WI38 (cell line): ENCODE results near the gene GPC5.

Source experiments
- H3K4me3 ChIP-seq: 2 replicates; pipeline ENCODE4 v1.5.1; 2011; ENCODE audit warnings: low read depth, mild to moderate bottlenecking, control low read depth, low read length
- TF ChIP-seq, protein P1 (sequence below): IDR thresholded peaks from 2 replicates; pipeline ENCODE4 v1.5.1; 2012; ENCODE audit warnings: low read depth, mild to moderate bottlenecking, control low read depth, low read length

The GPC5 gene

GRCh38 chr13:92590503-92590908 lies 1192.1 kb downstream of the GPC5 start:
- no peak overlapping the region for H3K4me3 ChIP-seq

DNA sequence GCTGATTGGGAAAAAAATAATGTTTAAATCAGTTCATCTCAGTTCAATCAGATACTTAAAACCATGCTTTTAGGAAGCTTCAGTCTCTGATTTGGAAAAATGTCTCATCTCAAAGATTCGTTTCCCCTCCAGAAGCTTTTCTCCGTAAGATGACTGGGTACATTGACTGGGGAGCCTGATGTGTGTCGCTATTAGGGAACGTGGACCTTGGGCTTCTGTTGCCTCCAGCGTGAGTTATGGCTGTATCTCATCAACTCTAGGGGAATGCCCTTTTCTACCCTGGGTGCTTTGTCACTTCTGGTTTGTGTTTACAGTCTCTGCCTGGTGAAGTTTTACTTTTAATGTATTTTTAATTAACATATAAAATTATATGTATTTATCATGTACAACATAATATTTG lies 1192.7 kb downstream of the GPC5 start:
- TF ChIP-seq, protein P1, sequence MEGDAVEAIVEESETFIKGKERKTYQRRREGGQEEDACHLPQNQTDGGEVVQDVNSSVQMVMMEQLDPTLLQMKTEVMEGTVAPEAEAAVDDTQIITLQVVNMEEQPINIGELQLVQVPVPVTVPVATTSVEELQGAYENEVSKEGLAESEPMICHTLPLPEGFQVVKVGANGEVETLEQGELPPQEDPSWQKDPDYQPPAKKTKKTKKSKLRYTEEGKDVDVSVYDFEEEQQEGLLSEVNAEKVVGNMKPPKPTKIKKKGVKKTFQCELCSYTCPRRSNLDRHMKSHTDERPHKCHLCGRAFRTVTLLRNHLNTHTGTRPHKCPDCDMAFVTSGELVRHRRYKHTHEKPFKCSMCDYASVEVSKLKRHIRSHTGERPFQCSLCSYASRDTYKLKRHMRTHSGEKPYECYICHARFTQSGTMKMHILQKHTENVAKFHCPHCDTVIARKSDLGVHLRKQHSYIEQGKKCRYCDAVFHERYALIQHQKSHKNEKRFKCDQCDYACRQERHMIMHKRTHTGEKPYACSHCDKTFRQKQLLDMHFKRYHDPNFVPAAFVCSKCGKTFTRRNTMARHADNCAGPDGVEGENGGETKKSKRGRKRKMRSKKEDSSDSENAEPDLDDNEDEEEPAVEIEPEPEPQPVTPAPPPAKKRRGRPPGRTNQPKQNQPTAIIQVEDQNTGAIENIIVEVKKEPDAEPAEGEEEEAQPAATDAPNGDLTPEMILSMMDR, result no peak
- no peak overlapping the region for H3K4me3 ChIP-seq

More at GRCh38 chr13:92590503-92590908, 1192.1 kb downstream of the GPC5 start:
- TF ChIP-seq, protein P1, result no peak

DNA sequence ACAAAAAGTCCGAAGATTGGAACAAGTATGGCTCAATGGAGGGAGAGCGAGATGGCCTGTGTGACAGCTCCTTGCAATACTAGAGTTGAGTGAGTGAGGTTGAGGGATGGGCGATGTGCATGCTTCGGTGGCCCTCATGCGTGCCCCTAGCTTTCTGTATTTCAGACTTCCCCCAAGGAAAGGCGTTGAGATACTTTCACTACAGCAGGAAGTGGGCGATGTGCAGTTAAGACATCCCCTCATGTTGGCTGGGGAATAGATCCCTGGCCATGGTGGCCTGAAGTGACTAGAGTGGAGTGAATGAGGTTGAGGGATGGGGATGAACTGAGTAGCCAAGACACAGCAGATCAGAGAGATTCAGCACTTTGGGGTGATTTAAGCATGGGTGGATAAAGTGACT lies 1194.3 kb downstream of the GPC5 start:
- H3K4me3 ChIP-seq, result no peak overlapping the region
- TF ChIP-seq, protein P1, result no peak

- no peak overlapping the region for H3K4me3 ChIP-seq
- TF ChIP-seq, protein P1, result no peak
Observed at GRCh38 chr13:92602560-92602959, 1204.1 kb downstream of the GPC5 start.

GRCh38 chr13:92609376-92609775 lies 1211.0 kb downstream of the GPC5 start:
- TF ChIP-seq, protein P1, result no peak
- no peak overlapping the region for H3K4me3 ChIP-seq

GRCh38 chr13:92612892-92613291 lies 1214.5 kb downstream of the GPC5 start:
- H3K4me3 ChIP-seq, result no peak overlapping the region
- TF ChIP-seq, protein P1, result no peak

DNA sequence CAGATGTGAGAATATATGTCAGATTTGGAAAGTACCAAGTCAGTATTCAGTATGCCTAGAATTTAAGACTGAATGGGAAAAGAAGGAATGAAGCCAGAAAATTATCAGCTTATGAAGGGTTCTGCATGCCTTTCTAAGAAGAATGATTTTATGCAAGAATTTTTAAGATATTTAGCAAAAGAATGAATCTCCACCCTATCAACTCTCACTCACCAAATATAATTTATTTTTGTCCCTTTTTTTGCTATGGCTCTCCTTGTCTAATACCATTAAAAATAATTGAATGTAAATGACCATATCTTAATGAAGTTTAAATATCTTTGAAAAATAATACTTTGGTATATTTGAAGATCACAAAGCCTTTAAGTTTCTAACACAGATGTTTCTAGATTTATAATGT lies 1215.5 kb downstream of the GPC5 start:
- no peak overlapping the region for H3K4me3 ChIP-seq
- TF ChIP-seq, protein P1, result no peak
